GM12878 (cell line): Measurements from ENCODE around the gene GMPR2. TPM values are rescaled to one million over a fixed set of nuclear protein-coding genes. Genes with fewer than 3 reads are reported as not detected.

Experiments used
- BCLAF1 ChIP-seq: fragments of 450-650 bp; IDR thresholded peaks from 2 replicates; pipeline ENCODE4 v1.6.1; 2017; ENCODE audit warnings: antibody characterized with exemption, mild to moderate bottlenecking, moderate library complexity
- BMI1 ChIP-seq: fragments of 450-650 bp; IDR thresholded peaks from 2 replicates; pipeline ENCODE4 v1.6.1; 2016; ENCODE audit warnings: mild to moderate bottlenecking, moderate library complexity, borderline replicate concordance
- BRCA1 ChIP-seq: IDR thresholded peaks from 2 replicates; pipeline ENCODE4 v1.6.1; 2011; ENCODE audit warnings: low read depth, low read length, improper control_type of control experiment
- CBFB ChIP-seq: IDR thresholded peaks from 2 replicates; pipeline ENCODE4 v1.6.1; 2016; ENCODE audit warnings: antibody characterized with exemption, low read depth
- E4F1 ChIP-seq: fragments of 450-650 bp; IDR thresholded peaks from 2 replicates; pipeline ENCODE4 v1.6.1; 2018; ENCODE audit warnings: borderline replicate concordance, mild to moderate bottlenecking; ENCODE audit not compliant: partially characterized antibody
- ETV6 ChIP-seq, 2 experiments: fragments of 450-650 bp in 1 of 2; IDR thresholded peaks in 1 of 2; conservative IDR thresholded peaks in 1 of 2; 2 replicates each; pipeline ENCODE4 v1.6.1; 2014; ENCODE audit warnings: antibody characterized with exemption in 1 of 2, borderline replicate concordance in 1 of 2, low read depth in 1 of 2, mild to moderate bottlenecking in 1 of 2, moderate library complexity in 1 of 2
- GABPA ChIP-seq: IDR thresholded peaks from 2 replicates; pipeline ENCODE4 v1.6.1; 2014; ENCODE audit warnings: antibody characterized with exemption, low read depth, mild to moderate bottlenecking, inconsistent platforms
- HDGF ChIP-seq: fragments of 450-650 bp; IDR thresholded peaks from 2 replicates; pipeline ENCODE4 v1.6.1; 2016; ENCODE audit warnings: antibody characterized with exemption
- POLR2AphosphoS2 ChIP-seq: IDR thresholded peaks from 2 replicates; pipeline ENCODE4 v1.6.1; 2011; ENCODE audit warnings: low read depth, mild to moderate bottlenecking, low read length, improper control_type of control experiment, moderate library complexity
- SPI1 ChIP-seq: IDR thresholded peaks from 2 replicates; pipeline ENCODE4 v1.6.1; 2011; ENCODE audit warnings: low read depth, mild to moderate bottlenecking, low read length, moderate library complexity, borderline replicate concordance; ENCODE audit not compliant: insufficient read depth
- ZNF207 ChIP-seq: fragments of 450-650 bp; IDR thresholded peaks from 2 replicates; pipeline ENCODE4 v1.6.1; 2014; ENCODE audit warnings: antibody characterized with exemption, mild to moderate bottlenecking, borderline replicate concordance
- ZNF592 ChIP-seq: fragments of 450-650 bp; IDR thresholded peaks from 2 replicates; pipeline ENCODE4 v1.6.1; 2017; ENCODE audit warnings: mild to moderate bottlenecking, moderate library complexity
- polyA plus RNA-seq, 11 experiments: library from polyadenylated mRNA; depleted of rRNA in 4 of 11; unstranded in 6 of 11; stranded (reverse) in 5 of 11; fragments of >200 nt; fragmentation: Nextera tagmentation in 4 of 11; fragmentation: Illumina TruSeq in 1 of 11; extraction: Ambion mirVana in 4 of 11; extraction: Trizol in 1 of 11; gene quantifications; 1 replicate in 1 of 11; 2 replicates in 10 of 11; pipeline versions ENCODE4 v1.2.1 to v1.2.3, GENCODE V29; 2011 to 2016; ENCODE audit warnings: inconsistent platforms in 2 of 11, missing spikeins in 2 of 11, low read depth in 1 of 11
- total RNA-seq, 4 experiments: library from RNA; depleted of rRNA in 3 of 4; stranded (reverse); fragments of >200 nt in 3 of 4; fragmentation: Illumina TruSeq in 1 of 4; extraction: Trizol in 1 of 4; gene quantifications; 2 replicates each; pipeline versions ENCODE4 v1.2.1 to v1.2.3, GENCODE V29; 2013 to 2021
- TF ChIP-seq, protein P1 (sequence below): fragments of 450-650 bp; IDR thresholded peaks from 2 replicates; pipeline ENCODE4 v1.6.1; 2018; ENCODE audit warnings: mild to moderate bottlenecking, low read depth, moderate library complexity; ENCODE audit not compliant: partially characterized antibody

The GMPR2 gene
- total and polyA plus RNA-seq, 10 of the 15 experiments (the other 5 are each of a cell fraction or from before 2014, with no cell fraction given): 55.1 to 80.3 (median 61.5) TPM

DNA sequence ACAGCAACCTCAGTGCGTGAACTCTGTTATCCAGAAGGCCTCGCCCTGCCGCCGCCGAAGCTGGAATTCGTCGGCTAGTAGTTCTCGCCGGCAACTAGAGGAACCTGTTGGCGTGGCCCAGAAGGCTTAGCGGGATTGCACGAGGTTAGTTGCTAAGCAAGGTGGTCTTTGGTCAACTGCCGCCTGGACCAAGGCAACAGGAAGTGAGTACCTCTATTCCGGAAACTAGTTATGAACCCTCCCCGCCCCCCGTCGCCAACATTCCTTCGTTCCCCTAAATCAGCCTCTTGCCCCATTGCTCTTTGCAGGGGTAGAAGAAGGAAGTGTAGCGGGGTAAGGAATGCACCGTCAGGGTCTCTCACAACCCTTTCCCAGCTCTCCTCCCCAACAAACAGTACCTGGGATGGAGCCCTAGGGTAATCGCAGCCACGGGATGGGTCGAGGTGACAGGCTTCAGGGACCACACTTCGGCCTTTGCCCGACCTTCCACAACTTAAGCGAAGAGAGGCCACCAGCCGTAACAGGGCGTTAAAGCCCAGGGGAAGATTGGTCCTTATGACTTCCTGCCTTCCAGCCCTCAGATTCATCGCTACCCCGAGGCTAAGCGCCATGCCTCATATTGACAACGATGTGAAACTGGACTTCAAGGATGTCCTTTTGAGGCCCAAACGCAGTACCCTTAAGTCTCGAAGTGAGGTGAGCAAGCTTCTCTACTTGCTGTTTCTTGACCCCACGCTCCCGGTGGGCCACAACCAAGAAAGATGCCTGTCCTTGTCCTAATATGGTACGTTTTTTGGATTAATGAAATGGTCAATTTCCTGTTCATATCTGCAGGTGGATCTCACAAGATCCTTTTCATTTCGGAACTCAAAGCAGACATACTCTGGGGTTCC is at the start of gene GMPR2 (continued):
- TF ChIP-seq CBFB (no peak), ZNF592 (peak; percentile 25; the same call in 1 of the 2 replicates), BCLAF1 (no peak), BRCA1 (no peak), ZNF207 (peak; percentile 67; the same call in 1 of the 2 replicates), E4F1 (peak; percentile 69), GABPA (peak; percentile 88), BMI1 (0 out of 2 replicates have a peak, but pooled peaks have one; percentile 22), SPI1 (peak; percentile 67; the same call in 1 of the 2 replicates), ETV6 (conservative IDR thresholded peaks at IDR 0.05 in 1 of 2, IDR thresholded peaks at IDR 0.05 in 1 of 2; ENCODE audit: borderline replicate concordance in 1 of 2, low read depth in 1 of 2) (0 out of 4 replicates have a peak, but pooled peaks of 1 of the 2 experiments have one; percentile 17), POLR2AphosphoS2 (peak; percentile 34; the same call in 1 of the 2 replicates), HDGF (peak; percentile 25; the same call in 1 of the 2 replicates)
- TF ChIP-seq, protein P1, sequence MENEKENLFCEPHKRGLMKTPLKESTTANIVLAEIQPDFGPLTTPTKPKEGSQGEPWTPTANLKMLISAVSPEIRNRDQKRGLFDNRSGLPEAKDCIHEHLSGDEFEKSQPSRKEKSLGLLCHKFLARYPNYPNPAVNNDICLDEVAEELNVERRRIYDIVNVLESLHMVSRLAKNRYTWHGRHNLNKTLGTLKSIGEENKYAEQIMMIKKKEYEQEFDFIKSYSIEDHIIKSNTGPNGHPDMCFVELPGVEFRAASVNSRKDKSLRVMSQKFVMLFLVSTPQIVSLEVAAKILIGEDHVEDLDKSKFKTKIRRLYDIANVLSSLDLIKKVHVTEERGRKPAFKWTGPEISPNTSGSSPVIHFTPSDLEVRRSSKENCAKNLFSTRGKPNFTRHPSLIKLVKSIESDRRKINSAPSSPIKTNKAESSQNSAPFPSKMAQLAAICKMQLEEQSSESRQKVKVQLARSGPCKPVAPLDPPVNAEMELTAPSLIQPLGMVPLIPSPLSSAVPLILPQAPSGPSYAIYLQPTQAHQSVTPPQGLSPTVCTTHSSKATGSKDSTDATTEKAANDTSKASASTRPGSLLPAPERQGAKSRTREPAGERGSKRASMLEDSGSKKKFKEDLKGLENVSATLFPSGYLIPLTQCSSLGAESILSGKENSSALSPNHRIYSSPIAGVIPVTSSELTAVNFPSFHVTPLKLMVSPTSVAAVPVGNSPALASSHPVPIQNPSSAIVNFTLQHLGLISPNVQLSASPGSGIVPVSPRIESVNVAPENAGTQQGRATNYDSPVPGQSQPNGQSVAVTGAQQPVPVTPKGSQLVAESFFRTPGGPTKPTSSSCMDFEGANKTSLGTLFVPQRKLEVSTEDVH: peak; percentile 55
